ENCODE data around the gene ARID5B.

GRCh38 chr10:61992059-61992460 is 90.6 kb downstream of the ARID5B start:
- TF ChIP-seq POLR2AphosphoS5 (IDR thresholded peaks at IDR 0.05) (no peak), EP300 (conservative IDR thresholded peaks at IDR 0.05; ENCODE audit: poor library complexity, severe bottlenecking) (no peak), CTCF (IDR thresholded peaks at IDR 0.05; ENCODE audit: poor library complexity, severe bottlenecking) (no peak), REST (IDR thresholded peaks at IDR 0.05; ENCODE audit: borderline replicate concordance) (no peak), EZH2 (IDR thresholded peaks at IDR 0.05; ENCODE audit: borderline replicate concordance, insufficient read depth, low read length, poor library complexity, severe bottlenecking) (no peak), TAF1 (IDR thresholded peaks at IDR 0.05; ENCODE audit: low read depth) (no peak), RAD21 (conservative IDR thresholded peaks at IDR 0.05) (no peak), MXI1 (conservative IDR thresholded peaks at IDR 0.05; ENCODE audit: poor library complexity, severe bottlenecking) (no peak)

Measured in neural cell (in vitro differentiated cells).